Measurements from ENCODE around the gene ANO2. TPM values are rescaled to one million over a fixed set of nuclear protein-coding genes. Genes with fewer than 3 reads are reported as not detected.
A peak's percentile ranks its signal among the peaks of the same experiment; 100 is the strongest.

The ANO2 gene
- total and polyA plus RNA-seq, 4 donors = 2.4 to 30.8 (median 27.8) TPM; not detected in 1

DNA sequence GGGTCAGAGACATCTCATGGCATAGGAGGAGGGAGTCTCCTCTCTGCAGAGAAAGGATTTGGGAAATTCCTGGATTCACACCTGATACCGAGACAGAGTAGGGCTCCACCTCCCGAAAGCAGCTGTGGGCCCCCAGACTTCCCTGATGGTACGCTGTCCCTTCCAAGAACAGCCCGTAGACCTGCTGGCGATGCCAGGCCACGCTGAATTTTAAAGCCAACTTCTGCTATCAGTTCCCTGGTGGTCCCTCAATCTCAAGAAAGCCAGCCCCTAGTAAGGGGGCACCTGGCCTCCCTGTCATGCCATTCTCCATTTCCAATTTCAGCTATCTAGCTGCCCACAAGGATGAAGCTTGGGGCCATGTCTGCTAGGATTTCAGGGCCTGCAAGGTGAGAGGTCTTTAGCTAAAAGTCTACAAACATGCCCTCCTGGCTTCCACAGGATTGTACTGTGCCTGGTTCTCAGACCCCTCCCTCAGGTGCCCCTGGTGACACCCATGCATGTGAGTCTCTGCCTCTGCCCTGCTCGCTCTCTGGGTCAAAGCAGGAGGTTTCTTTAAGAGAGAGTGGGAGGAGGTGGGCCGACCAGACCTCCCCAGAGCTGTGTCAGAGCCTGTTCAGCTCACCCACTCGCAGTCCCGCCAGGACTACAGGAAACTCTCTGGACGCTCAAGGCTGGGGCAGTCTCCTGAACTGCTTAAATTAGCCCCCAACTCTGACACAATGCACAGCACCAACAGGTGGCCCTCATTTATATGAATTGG, 30.5 kb downstream of the ANO2 start:
- Histone ChIP-seq H3K27ac (ENCODE audit: low read depth in 1 of 2, low read length in 2 of 2) (no peak overlapping the region), H3K27me3 (ENCODE audit: control insufficient read depth in 1 of 2, insufficient read depth in 2 of 2, low read length in 1 of 2) (no peaks in the 10 kb centered on the region), H3K4me1 (ENCODE audit: control insufficient read depth in 1 of 2, insufficient read depth in 2 of 2, low read length in 2 of 2) (no peaks in the 10 kb centered on the region), H3K4me3 (ENCODE audit: low read length in 2 of 2) (no peak overlapping the region), H3K9me3 (ENCODE audit: control insufficient read depth, low read length) (no peaks in the 10 kb centered on the region), H3K36me3 (ENCODE audit: control insufficient read depth in 1 of 2, insufficient read depth in 2 of 2, low read length in 1 of 2) (no peaks in the 10 kb centered on the region)
- DNase-seq (no peak), ATAC-seq (ENCODE audit: low FRiP score) (no peak)
- WGBS, 2 donors = 73 to 77% methylated on average over 11 of the region's 11 CpGs
- intact Hi-C loops (cut with DNase I) = no loop called here

DNA sequence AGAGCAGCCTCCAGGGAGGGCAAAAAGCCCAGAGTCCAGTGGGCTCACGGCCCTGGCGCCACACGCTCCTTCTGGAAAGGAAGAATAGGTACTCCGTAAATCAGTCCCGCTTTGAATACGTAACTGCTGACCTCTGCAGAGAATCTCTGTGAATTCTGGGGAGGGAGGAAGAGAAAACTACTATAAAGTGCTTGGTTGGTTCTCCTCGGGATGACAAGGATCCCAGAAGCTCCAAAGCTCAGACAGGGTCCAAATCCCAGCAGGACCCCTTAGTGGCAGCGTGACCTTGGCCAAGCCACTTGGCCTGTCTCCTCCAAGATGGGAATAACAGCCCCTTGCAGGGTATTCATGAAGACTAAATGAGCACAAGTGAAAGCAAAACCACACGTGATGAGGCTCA, 31.7 kb downstream of the ANO2 start:
- Histone ChIP-seq H3K27me3 (ENCODE audit: control insufficient read depth in 1 of 2, insufficient read depth in 2 of 2, low read length in 1 of 2) (no peaks in the 10 kb centered on the region), H3K4me3 (ENCODE audit: low read length in 2 of 2) (no peak overlapping the region), H3K9me3 (ENCODE audit: control insufficient read depth, low read length) (no peaks in the 10 kb centered on the region), H3K4me1 (ENCODE audit: control insufficient read depth in 1 of 2, insufficient read depth in 2 of 2, low read length in 2 of 2) (no peaks in the 10 kb centered on the region), H3K27ac (ENCODE audit: low read depth in 1 of 2, low read length in 2 of 2) (no peak overlapping the region), H3K36me3 (ENCODE audit: control insufficient read depth in 1 of 2, insufficient read depth in 2 of 2, low read length in 1 of 2) (no peaks in the 10 kb centered on the region)
- 89 to 90% methylated on average over 9 of the region's 9 CpGs for WGBS, 2 donors
- intact Hi-C loops (cut with DNase I) = no loop called here
- DNase-seq = no peak
- no peak for ATAC-seq (ENCODE audit: low FRiP score)

DNA sequence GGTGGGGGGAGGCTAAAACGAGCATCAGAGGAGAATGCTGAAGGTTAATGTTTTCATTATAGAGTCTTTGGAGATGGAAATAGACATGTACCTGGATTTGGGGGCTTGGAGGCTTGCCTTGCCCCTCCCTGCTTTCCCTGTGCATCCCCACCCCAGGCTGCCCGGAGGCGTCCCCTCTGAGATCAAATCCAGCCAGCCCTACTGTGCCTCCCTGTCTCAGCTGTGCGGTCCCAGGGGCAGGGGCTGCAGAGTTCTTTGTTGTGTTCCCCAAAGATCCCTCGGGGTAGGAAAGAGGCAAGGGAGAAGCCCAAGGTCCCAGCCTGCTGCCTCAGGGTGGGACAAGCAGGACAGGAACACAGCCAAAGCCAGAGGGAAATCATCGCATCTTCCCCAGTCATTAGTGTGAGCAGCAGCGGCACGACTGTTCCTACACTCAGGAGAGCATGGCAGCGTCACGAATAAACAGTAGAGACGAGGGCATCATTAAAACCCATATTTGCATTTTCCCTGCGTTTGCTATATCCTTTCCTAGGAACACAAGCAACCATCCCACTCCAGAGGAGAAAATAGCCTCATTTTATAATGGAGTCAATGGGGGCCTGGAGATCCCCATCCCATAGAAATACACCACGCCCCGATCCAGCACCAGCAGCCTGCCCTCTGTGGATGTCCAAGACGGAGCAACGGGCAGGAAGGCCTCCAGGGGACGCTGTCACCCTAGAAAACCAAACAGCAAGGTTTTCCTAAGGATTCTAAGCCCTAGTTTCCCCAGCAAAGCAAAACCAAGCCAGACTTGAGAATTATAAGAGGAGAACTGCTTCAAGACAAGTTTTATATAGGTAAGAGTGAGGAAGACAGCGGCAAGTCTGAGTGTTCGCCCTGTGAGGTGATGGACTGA, 32.4 kb downstream of the ANO2 start:
- WGBS, 2 donors = 65 to 72% methylated on average over 19 of the region's 19 CpGs
- H3K27ac ChIP-seq (ENCODE audit: low read depth in 1 of 2, low read length in 2 of 2) = no peak overlapping the region
- H3K9me3 ChIP-seq (ENCODE audit: control insufficient read depth, low read length) = peaks cover 2% of the 10 kb centered on the region
- DNase-seq (no peak), ATAC-seq (ENCODE audit: low FRiP score) (no peak)
- no peak overlapping the region for H3K4me3 ChIP-seq (ENCODE audit: low read length in 2 of 2)
- H3K4me1 ChIP-seq (ENCODE audit: control insufficient read depth in 1 of 2, insufficient read depth in 2 of 2, low read length in 2 of 2) = no peaks in the 10 kb centered on the region
- no peaks in the 10 kb centered on the region for H3K27me3 ChIP-seq (ENCODE audit: control insufficient read depth in 1 of 2, insufficient read depth in 2 of 2, low read length in 1 of 2)
- no peaks in the 10 kb centered on the region for H3K36me3 ChIP-seq (ENCODE audit: control insufficient read depth in 1 of 2, insufficient read depth in 2 of 2, low read length in 1 of 2)
- intact Hi-C loops (cut with DNase I) = no loop called here

DNA sequence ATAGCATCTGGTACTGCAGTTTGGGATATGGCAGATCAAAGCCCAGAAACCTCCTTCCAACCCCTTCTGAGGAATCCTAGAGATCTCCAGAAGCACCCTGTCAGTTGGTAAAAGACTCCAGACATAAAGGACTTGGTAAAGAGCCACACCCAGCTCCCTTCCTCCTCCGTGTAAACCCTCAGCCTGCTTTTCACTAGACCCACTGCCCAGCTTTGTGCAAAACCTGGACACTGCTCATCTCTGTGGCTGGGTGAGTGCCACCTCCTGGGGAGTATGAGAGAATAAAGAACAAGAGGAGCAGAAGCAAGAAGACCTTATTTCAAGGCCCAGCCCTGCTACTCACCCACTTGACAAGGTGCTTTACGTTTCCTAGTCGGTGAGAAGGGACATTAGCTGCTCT, 33.0 kb downstream of the ANO2 start:
- intact Hi-C loops (cut with DNase I) = no loop called here
- H3K27me3 ChIP-seq (ENCODE audit: control insufficient read depth in 1 of 2, insufficient read depth in 2 of 2, low read length in 1 of 2) = no peaks in the 10 kb centered on the region
- H3K9me3 ChIP-seq (ENCODE audit: control insufficient read depth, low read length) = peaks cover 2% of the 10 kb centered on the region
- no peak overlapping the region for H3K4me3 ChIP-seq (ENCODE audit: low read length in 2 of 2)
- no peaks in the 10 kb centered on the region for H3K36me3 ChIP-seq (ENCODE audit: control insufficient read depth in 1 of 2, insufficient read depth in 2 of 2, low read length in 1 of 2)
- H3K27ac ChIP-seq (ENCODE audit: low read depth in 1 of 2, low read length in 2 of 2) = no peak overlapping the region
- no peaks in the 10 kb centered on the region for H3K4me1 ChIP-seq (ENCODE audit: control insufficient read depth in 1 of 2, insufficient read depth in 2 of 2, low read length in 2 of 2)
- WGBS, 2 donors = 63 to 64% methylated on average over 3 of the region's 3 CpGs
- ATAC-seq (ENCODE audit: low FRiP score) (no peak), DNase-seq (no peak)

DNA sequence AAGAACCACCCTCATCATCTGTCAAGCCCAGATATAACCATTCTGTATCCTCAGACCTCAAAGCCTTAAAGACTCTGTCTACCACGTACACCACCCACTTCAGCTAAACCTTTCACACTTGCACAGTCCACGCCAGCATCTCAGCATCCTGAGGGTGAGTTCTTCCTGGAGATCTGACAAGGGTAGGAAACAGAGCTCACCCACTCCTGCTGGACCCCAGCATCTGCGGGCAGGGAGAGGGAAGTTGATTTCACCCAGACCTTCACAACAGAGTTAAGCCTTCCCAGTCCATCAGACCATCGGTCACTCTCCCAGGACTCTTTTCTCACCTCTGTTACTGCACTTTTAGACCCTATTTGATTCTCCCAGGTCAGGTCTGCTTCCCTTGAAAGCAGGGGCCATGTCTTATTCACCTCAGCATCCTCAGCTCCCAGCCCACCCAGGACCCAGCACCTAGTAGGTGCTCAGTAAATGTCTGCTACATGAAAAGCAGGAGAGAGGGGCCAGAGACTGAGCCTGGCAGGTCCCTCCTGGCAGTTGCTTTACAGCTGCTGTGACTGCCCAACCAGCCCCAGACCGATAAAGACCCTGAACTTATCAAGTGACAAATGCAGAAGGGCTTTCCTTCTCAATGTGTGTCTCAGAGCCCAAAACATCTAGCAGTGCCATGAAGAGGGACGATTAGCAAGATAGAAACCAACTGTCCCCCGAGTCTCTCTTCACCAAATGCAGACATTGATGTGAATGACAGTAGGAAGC, 34.1 kb downstream of the ANO2 start:
- WGBS, 2 donors = 77 to 78% methylated on average over 7 of the region's 7 CpGs
- ATAC-seq (ENCODE audit: low FRiP score) (no peak), DNase-seq (no peak)
- Histone ChIP-seq H3K9me3 (ENCODE audit: control insufficient read depth, low read length) (peaks cover 2% of the 10 kb centered on the region), H3K4me1 (ENCODE audit: control insufficient read depth in 1 of 2, insufficient read depth in 2 of 2, low read length in 2 of 2) (no peaks in the 10 kb centered on the region), H3K27me3 (ENCODE audit: control insufficient read depth in 1 of 2, insufficient read depth in 2 of 2, low read length in 1 of 2) (no peaks in the 10 kb centered on the region), H3K4me3 (ENCODE audit: low read length in 2 of 2) (no peak overlapping the region), H3K36me3 (ENCODE audit: control insufficient read depth in 1 of 2, insufficient read depth in 2 of 2, low read length in 1 of 2) (no peaks in the 10 kb centered on the region), H3K27ac (ENCODE audit: low read depth in 1 of 2, low read length in 2 of 2) (no peak overlapping the region)
- intact Hi-C loops (cut with DNase I) = no loop called here

DNA sequence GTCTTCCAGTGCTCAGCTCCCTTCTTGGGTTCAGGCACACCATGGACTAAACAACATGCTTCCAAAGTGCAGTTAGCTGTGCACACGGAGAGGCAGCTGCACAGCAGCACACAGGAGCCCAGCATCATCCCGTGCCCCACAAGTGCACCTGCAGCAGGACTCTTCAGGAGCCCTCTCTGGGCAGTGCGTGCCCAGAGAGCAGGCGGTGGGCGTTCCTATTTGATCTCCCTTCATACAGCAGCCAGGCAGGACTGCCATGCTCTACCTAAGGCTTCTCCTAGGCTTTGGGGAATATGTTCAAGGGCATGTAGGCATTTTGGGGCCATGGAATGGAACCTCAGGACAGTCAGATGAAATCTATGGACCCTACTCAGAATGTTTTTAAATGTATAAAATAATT, 35.5 kb downstream of the ANO2 start:
- WGBS, 2 donors = 81 to 84% methylated on average over 5 of the region's 5 CpGs
- intact Hi-C loops (cut with DNase I) = no loop called here
- no peak for ATAC-seq (ENCODE audit: low FRiP score)
- no peak overlapping the region for H3K27ac ChIP-seq (ENCODE audit: low read depth in 1 of 2, low read length in 2 of 2)
- H3K27me3 ChIP-seq (ENCODE audit: control insufficient read depth in 1 of 2, insufficient read depth in 2 of 2, low read length in 1 of 2) = no peaks in the 10 kb centered on the region
- DNase-seq = no peak
- H3K36me3 ChIP-seq (ENCODE audit: control insufficient read depth in 1 of 2, insufficient read depth in 2 of 2, low read length in 1 of 2) = no peaks in the 10 kb centered on the region
- H3K4me1 ChIP-seq (ENCODE audit: control insufficient read depth in 1 of 2, insufficient read depth in 2 of 2, low read length in 2 of 2) = no peaks in the 10 kb centered on the region
- H3K4me3 ChIP-seq (ENCODE audit: low read length in 2 of 2) = no peak overlapping the region
- H3K9me3 ChIP-seq (ENCODE audit: control insufficient read depth, low read length) = peaks cover 2% of the 10 kb centered on the region

DNA sequence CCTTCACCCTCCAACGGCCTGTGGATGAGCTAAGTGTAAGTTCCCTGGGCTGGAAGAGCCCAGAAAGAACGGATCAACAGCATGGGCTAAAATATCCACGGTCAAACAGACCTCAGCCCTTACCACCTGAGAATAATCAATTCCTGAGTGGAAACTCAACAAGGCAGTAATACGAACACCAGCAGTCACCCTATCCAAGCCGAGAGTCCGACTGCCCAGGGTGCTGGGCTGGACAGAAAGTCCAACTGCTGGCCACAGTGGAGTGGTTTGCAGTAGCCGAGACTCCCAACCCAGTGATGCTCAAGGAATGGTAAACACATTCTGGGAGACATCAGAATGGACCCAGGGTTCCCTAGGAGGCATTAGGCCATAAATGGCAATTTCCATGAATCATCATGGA, 36.8 kb downstream of the ANO2 start:
- no peaks in the 10 kb centered on the region for H3K27me3 ChIP-seq (ENCODE audit: control insufficient read depth in 1 of 2, insufficient read depth in 2 of 2, low read length in 1 of 2)
- H3K27ac ChIP-seq (ENCODE audit: low read depth in 1 of 2, low read length in 2 of 2) = no peak overlapping the region

DNA sequence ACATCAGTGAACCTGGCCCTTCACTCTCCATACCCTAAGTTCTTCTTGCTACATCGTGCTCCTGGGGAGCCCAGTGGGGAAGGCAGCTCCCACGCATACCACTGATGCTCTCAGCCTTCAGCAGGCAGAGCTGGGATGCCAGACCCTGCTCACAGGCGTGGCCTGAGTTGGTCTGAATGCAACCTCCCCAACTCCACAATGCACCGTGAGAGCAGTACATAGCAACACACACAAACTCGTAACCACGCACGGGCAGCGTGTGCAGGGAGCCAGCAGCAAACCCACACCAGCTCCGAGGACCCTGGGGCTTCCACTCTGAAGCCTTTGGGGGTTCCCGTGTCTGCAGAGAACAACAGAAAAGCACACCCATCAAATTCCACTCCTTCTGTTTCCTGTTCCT, 37.3 kb downstream of the ANO2 start:
- no peaks in the 10 kb centered on the region for H3K27me3 ChIP-seq (ENCODE audit: control insufficient read depth in 1 of 2, insufficient read depth in 2 of 2, low read length in 1 of 2)
- H3K27ac ChIP-seq (ENCODE audit: low read depth in 1 of 2, low read length in 2 of 2) = no peak overlapping the region
- ATAC-seq (ENCODE audit: low FRiP score) = peak; percentile 15
- 76 to 79% methylated on average over 10 of the region's 10 CpGs for WGBS, 2 donors
- H3K4me1 ChIP-seq (ENCODE audit: control insufficient read depth in 1 of 2, insufficient read depth in 2 of 2, low read length in 2 of 2) = no peaks in the 10 kb centered on the region
- no peak for DNase-seq
- no peaks in the 10 kb centered on the region for H3K36me3 ChIP-seq (ENCODE audit: control insufficient read depth in 1 of 2, insufficient read depth in 2 of 2, low read length in 1 of 2)
- H3K9me3 ChIP-seq (ENCODE audit: control insufficient read depth, low read length) = peaks cover 2% of the 10 kb centered on the region
- H3K4me3 ChIP-seq (ENCODE audit: low read length in 2 of 2) = no peak overlapping the region
- intact Hi-C loops (cut with DNase I) = no loop called here

More for the DNA sequence above, 36.8 kb downstream of the ANO2 start:
- H3K4me1 ChIP-seq (ENCODE audit: control insufficient read depth in 1 of 2, insufficient read depth in 2 of 2, low read length in 2 of 2) = no peaks in the 10 kb centered on the region
- H3K4me3 ChIP-seq (ENCODE audit: low read length in 2 of 2) = no peak overlapping the region
- H3K9me3 ChIP-seq (ENCODE audit: control insufficient read depth, low read length) = peaks cover 2% of the 10 kb centered on the region
- no peak for DNase-seq
- H3K36me3 ChIP-seq (ENCODE audit: control insufficient read depth in 1 of 2, insufficient read depth in 2 of 2, low read length in 1 of 2) = no peaks in the 10 kb centered on the region
- intact Hi-C loops (cut with DNase I) = no loop called here
- WGBS, 2 donors = 86 to 87% methylated on average over 7 of the region's 7 CpGs
- no peak for ATAC-seq (ENCODE audit: low FRiP score)

All from aorta (tissue), 5 donors.